Activated T-cell treated with anti-CD3 and anti-CD28 coated beads, Interleukin-2, amount 50 U/mL, for 4 hours (primary cell): ENCODE data around the gene SUZ12. TPM values are rescaled to one million over a fixed set of nuclear protein-coding genes. Genes with fewer than 3 reads are reported as not detected.
"Not testable (repeated sequence)": the region's sequence is repeated elsewhere in the genome, so short reads cannot be mapped to it uniquely, and the experiment has no call there.

Experiments
- ATAC-seq, 2 donors: fragments of 200-7000 bp; cut with Tn5 transposase; one replicate each; pipeline ENCODE4 v1.10.0; 2021
- DNase-seq: peaks from one replicate; pipeline ENCODE4 v3.0.0-alpha.2; 2020
- H3K27me3 Mint-ChIP-seq: one replicate; pipeline ENCODE4 v1.8.0; 2021; ENCODE audit warnings: low read depth, mixed read lengths
- H3K36me3 Mint-ChIP-seq: one replicate; pipeline ENCODE4 v1.8.0; 2022; ENCODE audit warnings: mixed read lengths; ENCODE audit not compliant: insufficient read depth
- H3K4me1 Mint-ChIP-seq: one replicate; pipeline ENCODE4 v1.8.0; 2021; ENCODE audit warnings: low read depth, mixed read lengths
- H3K4me3 Mint-ChIP-seq: one replicate; pipeline ENCODE4 v1.8.0; 2021; ENCODE audit warnings: mild to moderate bottlenecking, moderate library complexity, mixed read lengths
- H3K9me3 Mint-ChIP-seq: one replicate; pipeline ENCODE4 v1.8.0; 2021; ENCODE audit warnings: mixed read lengths
- total RNA-seq, 3 donors: library from RNA; stranded (reverse); gene quantifications; one replicate each; pipeline ENCODE4 v1.2.1, GENCODE V29; 2021

Gene SUZ12
- total RNA-seq, 3 donors from 2014 or later: 57.3 to 65.5 (median 58.4) TPM

DNA sequence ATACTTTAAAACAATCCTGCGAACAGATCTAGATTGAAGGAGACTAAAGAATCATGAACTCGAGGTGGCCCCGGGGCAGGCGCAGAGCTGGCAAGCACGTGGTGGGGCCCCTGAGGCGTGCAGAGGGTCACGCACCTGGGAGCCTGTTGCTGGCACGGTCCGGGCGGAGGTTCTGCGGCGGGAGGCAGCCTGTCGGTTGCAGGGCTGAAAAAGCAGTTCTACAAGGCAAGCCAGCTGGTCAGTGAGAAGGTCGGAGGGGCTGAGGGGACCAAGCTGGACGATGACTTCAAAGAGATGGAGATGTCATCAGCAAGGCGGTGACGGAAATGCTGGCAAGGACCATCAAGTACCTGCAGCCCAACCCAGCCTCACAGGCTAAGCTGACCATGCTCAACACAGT, 103.4 kb downstream of the SUZ12 start:
- not testable (repeated sequence) for H3K4me1 Mint-ChIP-seq, H3K4me3 Mint-ChIP-seq, H3K9me3 Mint-ChIP-seq, ATAC-seq, H3K27me3 Mint-ChIP-seq, DNase-seq
- H3K36me3 Mint-ChIP-seq: peaks cover 16% of the 10 kb centered on the region

DNA sequence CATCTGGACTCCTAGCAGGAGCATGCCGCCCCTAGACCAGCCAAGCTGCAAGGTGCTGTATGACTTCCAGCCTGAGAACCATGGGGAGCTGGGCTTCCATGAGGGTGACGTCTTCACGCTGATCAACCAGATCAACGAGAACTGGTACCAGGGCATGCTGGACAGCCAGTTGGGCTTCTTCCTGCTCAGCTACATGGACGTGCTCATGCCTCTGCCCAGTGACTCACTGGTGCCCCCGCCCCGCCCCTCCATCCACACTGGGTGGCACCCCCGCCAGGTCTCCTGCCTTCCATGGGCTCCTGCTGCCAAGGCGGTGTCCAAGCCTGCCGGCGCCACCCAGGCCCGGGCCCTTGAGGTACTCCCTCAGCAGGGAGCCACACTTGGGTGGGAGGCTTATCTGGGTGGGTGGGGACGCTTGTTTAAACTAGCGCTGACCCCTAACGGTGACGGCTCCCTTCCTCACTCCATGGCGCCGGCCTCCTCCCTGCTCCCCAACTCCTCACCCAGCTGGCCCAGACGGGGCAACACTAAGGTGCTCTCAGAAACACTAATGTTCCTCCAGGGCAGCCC, 104.6 kb downstream of the SUZ12 start:
- DNase-seq, H3K4me3 Mint-ChIP-seq, H3K9me3 Mint-ChIP-seq, H3K4me1 Mint-ChIP-seq, ATAC-seq, H3K27me3 Mint-ChIP-seq: not testable (repeated sequence)
- peaks cover 15% of the 10 kb centered on the region for H3K36me3 Mint-ChIP-seq

DNA sequence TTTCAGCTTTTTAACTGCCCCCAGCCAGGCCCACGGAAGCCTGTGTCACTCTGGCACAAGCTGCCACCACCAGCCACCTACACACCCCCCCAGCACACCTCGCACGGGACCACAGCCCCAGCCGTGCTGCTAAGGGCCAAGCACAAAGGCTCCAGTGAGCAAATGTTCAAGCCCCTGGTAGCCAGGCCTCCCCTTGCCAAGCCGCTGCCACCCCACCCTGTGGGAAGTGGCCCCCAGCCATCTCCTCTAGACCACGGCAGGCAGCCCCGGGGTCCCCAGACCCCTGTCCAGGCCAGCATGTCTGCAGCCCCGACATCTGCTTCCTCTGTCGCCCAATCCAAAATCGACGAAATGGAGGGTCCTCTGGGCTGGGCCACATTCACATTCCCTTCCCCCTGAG, 105.5 kb downstream of the SUZ12 start:
- DNase-seq, H3K27me3 Mint-ChIP-seq: not testable (repeated sequence)
- peaks cover 13% of the 10 kb centered on the region for H3K36me3 Mint-ChIP-seq

DNA sequence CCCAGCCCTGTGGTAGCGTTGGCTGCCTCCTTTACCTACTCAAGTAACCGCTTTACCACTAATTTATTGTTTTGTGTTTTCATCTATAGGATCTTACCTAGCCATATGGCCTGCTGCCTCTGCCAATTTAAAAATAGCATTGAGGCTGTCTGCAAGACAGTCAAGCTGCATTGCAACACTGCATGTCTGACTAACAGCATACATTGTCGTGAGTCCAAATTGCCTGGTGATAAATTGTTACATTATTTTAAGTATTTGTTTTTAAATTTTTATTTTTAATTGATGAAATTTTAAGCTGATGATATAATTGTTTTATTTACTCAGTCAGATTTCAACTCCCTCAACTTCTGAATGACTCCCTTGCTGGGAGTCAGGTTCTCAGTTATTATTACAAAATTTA, 108.8 kb downstream of the SUZ12 start:
- H3K4me3 Mint-ChIP-seq, ATAC-seq, H3K4me1 Mint-ChIP-seq, H3K36me3 Mint-ChIP-seq, H3K9me3 Mint-ChIP-seq, H3K27me3 Mint-ChIP-seq, DNase-seq: not testable (repeated sequence)

More for the DNA sequence above, 105.5 kb downstream of the SUZ12 start:
- not testable (repeated sequence) for ATAC-seq, H3K9me3 Mint-ChIP-seq, H3K4me1 Mint-ChIP-seq, H3K4me3 Mint-ChIP-seq

DNA sequence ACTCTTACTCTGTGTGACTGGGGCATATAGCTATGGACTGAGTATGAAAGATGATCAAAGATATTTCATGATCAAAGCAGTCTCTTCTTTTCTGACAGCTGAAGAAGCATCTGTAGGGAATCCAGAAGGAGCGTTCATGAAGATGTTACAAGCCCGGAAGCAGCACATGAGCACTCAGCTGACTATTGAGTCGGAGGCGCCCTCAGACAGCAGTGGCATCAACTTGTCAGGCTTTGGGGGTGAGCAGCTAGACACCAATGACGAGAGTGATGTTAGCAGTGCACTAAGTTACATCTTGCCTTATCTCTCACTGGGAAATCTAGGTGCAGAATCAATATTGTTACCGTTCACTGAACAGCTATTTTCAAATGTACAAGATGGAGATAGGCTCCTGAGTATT, 110.9 kb downstream of the SUZ12 start:
- DNase-seq, H3K4me1 Mint-ChIP-seq, H3K36me3 Mint-ChIP-seq, H3K4me3 Mint-ChIP-seq, H3K27me3 Mint-ChIP-seq, H3K9me3 Mint-ChIP-seq, ATAC-seq: not testable (repeated sequence)

Other genes starting within 250 kb of the SUZ12 start
- gene COPRS, start 77.8 kb upstream of the SUZ12 start, total RNA-seq: 10 to 100 TPM; 46.4 to 67.9 (median 58.9) TPM
- 100 to 1,000 TPM; 174 to 194 (median 184) TPM for gene UTP6, start 35.3 kb upstream of the SUZ12 start, total RNA-seq
- gene LRRC37B, start 70.4 kb downstream of the SUZ12 start, total RNA-seq: 1 to 10 TPM; 7.0 to 8.7 (median 8.4) TPM
- 10 to 100 TPM; 14.0 to 14.9 (median 14.2) TPM for gene RHOT1, start 205.5 kb downstream of the SUZ12 start, total RNA-seq